Measurements from ENCODE around the gene EHD3.

Gene EHD3

DNA sequence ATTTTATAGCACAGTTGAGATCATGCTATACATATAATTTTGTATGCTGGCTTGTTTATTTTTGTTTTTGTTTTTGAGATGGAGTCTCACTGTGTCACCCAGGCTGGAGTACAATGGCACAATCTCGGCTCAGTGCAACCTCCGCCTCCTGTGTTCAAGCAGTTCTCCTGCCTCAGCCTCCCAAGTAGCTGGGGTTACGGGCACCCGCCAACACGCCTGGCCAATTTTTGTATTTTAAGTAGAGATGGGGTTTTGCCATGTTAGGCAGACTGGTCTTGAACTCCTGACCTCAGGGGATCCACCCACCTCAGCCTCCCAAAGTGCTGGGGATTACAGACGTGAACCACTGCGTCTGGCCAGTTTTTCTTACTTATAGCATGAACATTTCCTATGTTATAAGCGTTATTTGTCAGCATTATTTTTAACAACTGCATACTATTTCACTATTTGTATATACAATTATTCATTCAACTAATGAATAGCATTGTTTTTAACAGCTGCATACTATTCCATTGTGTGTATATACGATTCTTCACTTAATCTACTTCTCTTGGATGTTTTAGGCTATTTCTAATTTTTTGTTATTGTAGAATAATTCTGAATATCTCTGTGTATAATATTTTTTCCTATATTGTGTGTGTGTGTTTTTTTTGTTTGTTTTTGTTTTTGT lies 3.5 kb downstream of the EHD3 start:
- no peak for DNase-seq

DNA sequence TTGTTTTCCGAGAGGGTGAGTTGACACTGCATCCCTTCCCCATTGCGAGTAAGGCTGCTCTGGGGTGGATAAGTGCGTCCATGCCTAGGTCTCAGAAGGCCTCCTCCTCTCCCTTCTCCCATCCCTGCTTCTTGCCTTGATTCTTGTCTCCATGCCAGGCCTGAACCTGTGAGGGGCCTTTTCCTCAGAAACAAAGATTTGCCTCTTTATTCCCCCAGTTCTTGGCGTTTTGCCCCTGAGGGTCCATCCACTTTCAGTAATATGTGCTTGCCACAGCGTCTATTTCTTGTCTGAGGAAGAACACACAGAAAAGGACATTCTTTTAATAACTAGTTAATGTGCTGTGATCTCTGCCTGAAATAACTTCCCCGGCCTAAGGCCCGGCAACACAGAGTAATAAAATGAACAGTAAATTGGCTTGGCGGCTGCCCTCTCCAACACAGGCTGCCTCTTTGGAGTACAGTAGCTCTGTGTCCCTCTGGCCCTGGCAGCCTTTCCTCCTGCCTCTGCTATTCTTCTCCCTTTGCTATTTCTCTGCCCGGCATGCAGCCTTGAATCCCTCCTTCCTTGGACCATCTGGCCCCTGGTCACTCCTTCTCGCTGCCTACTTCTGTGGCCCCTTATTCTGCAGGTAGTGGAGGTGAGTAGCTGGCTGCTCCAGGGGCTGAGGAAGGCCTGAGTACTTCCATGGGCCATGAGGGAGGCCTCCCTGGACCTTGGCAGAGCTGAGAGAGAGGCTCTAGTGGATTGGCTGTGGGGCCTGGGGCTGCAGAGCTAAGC lies 4.4 kb downstream of the EHD3 start:
- no peak for DNase-seq

DNA sequence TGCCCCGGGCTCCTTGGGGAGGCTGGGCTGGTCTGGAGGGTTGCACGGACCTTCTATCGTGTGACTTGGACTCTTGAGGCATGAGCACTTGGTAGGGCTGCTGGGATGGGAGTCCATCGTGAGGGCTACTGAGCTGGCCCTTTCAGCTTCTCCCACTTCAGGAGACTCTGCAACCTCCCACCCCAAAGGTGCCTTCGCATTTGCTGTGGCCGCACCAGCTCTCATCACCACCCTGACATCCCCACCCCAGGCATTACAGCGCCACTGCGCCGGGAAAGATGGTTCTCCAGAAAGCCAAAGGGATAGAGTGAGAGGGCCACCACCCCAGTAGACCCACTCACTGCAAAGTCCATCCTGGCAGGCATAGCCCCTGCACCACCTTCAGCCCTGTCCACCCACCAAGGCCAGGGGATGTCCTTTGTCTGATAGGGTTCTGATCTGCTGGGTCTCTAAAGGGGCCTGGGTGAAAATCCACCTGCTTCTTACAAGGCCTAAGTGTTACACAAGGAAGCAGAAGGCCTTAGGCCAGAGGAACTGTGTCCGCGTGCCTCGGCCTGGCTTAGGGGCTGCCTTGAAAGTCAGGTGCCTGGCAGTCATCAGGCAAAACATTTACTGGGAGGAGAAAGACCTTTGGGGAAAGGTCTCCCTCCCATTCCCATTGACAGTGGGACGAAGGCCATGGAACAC lies 5.1 kb downstream of the EHD3 start:
- no peak for DNase-seq

DNA sequence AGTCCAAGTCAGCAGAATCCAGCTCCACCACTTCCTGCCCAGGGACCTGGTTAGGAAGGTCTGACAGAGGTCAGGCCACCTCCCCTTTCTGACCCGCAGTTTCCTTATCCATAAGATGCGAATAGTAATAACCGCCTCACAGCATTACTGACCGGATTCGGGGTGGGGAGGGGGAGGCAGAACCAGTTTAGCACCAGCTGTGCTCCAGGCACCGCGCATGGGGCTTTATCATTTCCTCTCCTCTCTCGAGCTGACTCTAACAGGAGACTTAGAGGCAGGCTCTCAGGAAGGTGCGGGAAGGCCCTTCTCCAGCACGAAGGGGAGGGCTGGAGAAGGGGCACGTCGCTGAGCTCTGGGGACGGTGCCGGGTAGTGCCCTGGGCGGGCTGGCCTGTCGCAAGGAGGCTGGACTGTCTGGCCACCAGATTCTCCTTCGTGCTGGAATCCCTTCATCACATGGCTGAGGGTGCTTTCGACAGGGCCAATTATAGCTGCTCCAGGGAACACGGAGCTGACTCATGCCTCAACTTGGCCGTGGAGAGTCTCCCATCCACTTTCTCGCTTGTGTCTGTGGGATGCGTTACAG lies 5.7 kb downstream of the EHD3 start:
- DNase-seq, result no peak

DNA sequence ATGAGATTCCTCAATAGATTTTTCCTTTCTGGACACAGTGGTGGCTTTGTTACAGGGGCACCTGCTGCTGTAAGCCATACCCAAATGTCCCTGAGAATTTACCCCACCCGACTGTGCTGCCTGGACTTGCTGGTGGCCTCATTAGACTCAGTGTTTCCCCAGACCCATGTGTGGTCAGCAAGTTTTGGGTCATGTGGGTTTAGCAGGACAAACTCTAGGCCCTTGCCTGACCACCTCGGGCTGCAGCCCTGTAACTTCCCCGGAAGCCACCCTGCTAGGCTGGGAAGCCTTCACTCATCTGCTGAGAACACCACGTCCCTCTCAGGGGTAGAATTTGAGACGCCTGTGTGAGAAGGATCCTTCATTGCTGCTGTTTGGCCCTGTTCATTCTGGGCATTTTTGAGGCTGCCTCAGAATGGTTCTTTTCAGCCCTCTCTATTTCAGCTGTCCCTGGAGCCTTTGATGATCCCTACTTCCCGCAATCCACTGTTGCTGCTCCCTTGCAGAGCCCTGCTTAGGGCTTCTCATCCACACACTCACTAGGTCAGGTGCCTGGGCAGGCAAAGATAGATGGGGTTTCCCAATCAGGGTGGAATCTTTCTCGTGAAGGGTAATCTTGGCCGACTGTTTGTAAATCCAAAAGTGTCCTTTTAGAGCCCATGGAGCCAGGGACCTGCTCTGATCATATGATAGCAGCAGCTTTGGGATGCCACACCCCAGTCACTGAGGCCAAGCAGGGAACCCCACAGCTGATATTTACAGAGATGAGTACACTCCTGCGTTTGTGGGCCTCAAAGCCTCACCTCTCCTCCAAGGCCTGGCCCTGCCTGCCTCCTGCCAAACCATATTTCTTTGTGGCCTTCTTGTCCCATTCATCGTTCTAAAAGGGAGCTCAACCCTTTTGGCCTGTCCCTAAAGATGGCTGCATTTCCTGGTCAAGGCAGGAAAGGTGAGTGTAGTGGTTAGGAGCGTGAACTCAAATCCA lies 6.7 kb downstream of the EHD3 start:
- no peak for DNase-seq

DNA sequence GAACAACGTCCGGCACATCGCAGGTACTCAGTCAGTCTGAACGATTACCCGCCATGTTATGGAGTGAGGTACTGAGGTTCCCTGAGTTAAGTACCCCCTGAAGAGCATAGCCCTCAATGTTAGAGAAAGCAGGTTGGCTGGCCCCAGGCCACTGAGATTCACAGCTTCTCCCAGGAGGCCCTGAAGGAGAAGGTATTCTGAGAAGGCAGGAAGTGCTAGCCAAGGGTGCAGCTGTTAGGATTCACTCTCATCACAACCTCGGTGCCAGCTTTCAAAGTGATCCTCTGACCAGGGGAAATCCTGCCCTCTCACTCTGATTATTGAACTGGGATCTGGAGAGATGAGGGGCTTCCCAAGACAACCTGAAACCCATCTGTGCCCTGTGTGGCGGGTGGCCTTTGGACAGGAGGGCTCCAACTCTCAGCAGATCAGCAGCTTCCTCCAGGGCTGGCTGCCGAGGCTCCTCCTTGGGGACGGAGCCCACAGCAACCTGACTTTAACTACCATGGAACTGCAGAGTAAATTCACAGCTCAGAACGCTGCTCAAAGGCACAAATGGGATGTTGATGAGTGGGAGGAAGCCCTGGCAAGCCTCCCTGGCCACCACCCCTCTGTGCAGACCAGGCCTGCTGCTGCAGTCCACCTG lies 7.8 kb downstream of the EHD3 start:
- DNase-seq, result no peak

DNA sequence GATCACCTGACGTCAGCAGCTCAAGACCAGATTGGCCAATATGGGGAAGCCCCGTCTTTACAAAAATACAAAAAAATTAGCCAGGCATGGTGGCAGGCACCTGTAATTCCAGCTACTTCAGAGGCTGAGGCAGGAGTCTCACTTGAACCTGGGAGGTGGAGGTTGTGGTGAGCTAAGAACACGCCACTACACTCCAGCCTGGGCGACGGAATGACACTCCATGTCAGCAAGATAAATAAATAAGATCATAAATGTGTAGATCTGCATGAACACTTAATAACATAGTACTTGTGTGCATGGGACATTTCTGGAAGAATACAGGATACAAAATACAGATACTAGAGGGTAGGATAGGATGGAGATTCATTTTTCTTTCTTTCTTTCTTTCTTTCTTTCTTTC lies 9.1 kb downstream of the EHD3 start:
- no peak for DNase-seq

DNA sequence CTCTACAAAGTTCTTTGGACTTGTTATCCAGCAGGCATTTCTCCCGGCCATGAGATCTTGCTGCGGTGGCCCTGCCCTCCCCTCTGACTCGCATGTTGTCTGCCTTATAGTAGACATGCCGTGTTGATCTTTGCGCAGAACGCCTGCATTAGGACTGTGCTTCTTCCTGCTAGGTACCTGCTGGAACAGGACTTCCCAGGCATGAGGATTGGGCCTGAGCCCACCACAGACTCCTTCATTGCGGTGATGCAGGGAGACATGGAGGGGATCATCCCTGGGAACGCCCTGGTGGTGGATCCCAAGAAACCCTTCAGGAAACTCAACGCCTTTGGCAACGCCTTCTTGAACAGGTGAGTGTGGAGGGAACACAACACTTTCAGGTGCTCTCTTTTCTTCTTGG lies 10.1 kb downstream of the EHD3 start:
- DNase-seq, result no peak

DNA sequence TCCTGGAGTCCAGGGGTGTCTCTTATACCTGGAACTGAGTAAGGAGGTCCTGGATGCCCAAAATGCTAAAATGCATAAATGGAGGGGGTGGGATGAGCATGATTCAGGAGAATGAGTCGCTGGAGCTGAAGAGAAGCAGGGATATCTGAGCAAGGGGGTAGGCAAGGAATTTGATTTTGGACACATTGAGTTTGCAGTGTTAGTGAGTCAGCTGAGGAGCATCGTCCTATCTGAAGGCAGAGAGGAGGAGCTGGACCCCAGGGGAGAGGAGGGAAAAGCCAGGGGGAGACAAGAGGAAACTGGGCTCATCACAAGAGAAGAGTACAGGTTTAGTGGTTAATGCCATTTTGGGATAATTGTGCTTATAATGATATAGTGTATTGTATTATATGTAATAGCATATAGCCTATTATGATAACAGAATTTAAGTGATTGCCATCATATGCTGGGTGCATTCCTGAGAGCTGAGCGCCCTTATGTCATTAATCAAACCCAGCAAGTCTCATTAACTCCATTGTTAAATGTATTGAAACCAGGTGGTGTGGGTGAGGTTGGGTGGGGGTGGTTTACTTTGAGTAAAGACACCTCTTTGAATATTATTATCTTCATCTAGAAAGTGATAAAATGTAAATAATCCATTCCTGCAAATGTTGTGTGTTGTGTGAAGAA lies 12.4 kb downstream of the EHD3 start:
- no peak for DNase-seq

DNA sequence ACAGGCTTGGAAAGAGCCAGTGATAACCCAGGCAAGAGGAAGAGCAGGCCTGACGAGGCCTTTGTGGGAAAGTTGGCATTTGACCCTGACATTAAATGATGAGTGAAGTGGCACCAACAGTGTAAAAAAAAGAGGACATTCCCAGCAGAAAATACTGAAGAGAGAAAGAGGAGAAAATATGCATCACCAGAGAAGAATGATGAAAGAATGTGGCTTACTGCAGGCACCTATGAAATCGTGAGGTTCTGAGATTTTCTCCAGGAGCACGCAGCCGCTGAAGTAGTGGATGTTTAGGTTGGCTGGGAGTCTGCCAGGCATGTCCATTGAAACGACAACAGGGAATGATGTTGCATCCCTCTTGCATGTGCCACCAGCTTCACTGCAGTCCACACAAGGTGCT lies 13.8 kb downstream of the EHD3 start:
- DNase-seq, result no peak

DNA sequence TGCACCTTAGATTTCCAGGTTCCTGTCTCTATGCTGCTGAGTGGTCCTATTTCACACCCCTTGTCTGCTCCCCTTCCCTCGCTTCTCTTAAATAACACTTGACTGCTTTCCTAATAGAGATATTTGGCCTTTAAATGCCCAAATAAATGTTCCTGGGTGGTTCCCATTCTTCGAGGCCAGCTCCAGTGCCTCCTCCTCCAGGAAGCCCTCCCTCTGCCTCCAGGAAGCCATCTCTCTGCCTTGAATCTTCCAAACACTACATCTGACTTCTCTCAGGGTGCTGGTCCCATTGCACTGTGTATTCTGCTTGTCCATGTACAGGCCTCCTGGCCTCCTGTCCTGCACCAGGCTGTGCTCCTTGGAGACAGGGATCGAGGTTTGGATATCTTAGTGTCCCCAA lies 14.2 kb downstream of the EHD3 start:
- DNase-seq, result no peak

DNA sequence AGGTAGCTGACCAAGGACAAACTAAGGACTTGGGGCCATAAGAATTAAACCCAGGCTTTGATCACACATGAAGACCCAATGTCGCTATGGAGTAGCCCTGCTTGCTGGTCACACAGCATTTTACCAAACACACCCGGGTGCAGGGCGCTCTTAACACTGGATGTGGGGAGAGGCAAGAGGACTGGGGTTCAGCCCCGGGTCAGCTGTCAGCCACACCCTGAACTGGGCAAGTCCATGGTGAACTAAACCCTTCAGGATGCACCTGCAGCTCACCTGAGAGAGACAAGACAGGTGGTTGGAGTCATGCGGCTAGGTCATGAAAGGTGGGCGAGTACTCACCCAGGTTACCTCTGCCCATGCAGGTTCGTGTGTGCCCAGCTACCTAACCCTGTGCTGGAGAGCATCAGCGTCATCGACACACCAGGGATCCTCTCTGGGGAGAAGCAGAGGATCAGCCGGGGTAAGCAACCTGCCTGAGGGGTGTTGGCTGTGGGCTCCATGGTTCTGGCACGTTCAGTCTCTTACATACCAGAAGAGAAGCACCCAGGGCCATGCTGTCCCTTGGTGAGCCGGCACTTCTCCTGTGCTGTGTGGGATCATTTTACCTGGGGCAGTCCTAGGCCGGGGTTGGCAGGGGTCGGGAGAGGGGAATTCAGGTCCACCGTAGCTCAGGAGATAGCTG lies 15.2 kb downstream of the EHD3 start:
- no peak for DNase-seq

DNA sequence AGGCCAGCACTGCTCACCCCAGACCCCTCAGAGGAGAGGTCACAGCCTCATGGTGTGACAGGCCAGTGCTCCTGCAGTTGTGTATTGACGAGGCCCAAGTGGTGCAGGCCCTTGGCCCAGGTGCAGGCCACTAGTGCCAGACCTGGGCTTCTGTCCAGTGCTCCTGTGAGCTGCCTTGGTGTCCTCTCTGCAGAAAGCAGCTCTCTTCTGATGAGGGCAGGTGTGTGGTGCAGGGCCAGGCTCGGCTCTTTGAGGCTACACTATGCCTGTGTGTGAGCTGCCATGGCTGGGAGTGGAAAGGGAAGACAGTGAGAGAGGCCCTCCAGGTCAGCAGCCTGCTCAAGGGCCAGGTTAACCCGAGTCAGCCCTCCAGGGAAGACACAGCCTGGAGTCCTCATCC lies 17.1 kb downstream of the EHD3 start:
- no peak for DNase-seq

DNA sequence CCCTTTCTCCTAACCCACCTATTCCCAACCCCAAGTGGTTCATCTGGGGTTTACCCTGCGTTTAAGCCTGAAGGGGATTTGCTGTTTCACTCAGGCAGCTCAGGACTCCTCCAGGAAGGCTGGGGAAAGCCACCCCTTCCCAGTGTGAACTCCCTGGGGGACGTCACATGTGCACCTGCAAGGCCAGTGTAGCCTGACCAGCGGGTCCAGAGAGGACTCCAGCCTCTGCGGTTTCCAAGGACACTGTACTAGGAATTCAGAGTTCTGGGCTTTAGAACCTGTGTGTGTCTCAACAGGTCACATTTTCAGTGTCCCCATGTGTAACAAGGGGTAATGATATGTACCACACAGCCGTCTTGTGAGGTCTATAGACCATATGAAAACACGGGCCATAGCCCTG lies 17.9 kb downstream of the EHD3 start:
- no peak for DNase-seq

DNA sequence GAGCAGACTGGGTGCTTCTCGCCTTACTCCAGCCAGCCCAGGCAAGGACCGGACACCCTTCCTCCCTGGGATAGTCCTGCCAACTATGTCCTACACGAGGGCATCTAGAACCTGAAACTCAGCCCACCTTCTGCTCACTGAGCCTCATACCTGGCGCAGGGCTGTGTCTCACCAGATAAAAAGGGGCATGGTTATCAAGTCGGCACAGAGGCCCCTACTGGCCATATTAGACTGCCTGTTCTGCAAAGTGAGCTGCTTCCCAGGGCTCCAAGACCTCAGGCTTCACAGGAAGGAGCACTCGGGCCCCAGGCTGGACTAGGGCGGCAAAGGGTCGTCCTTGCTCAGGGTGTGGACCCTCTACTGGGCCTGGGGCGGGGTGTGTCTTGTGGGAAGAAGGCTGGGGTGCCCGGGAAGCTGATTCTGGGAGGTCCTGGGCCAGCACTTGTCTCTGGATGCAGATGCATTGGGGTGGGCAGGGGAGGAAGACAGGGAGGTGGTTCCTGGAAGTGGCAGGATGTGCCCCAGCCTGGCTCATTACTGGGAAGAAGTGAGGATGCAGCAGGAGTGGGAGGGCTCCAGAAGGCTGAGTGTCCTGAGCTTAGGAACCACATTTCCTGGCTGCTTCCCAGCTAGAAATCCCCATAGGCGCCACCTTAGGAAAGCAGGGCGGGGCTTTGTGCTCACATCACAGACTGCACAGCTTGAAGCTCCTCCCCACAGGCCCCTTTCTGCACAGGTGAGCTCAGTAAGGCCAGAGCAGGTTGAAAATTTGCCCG lies 19.6 kb downstream of the EHD3 start:
- DNase-seq, result no peak

DNA sequence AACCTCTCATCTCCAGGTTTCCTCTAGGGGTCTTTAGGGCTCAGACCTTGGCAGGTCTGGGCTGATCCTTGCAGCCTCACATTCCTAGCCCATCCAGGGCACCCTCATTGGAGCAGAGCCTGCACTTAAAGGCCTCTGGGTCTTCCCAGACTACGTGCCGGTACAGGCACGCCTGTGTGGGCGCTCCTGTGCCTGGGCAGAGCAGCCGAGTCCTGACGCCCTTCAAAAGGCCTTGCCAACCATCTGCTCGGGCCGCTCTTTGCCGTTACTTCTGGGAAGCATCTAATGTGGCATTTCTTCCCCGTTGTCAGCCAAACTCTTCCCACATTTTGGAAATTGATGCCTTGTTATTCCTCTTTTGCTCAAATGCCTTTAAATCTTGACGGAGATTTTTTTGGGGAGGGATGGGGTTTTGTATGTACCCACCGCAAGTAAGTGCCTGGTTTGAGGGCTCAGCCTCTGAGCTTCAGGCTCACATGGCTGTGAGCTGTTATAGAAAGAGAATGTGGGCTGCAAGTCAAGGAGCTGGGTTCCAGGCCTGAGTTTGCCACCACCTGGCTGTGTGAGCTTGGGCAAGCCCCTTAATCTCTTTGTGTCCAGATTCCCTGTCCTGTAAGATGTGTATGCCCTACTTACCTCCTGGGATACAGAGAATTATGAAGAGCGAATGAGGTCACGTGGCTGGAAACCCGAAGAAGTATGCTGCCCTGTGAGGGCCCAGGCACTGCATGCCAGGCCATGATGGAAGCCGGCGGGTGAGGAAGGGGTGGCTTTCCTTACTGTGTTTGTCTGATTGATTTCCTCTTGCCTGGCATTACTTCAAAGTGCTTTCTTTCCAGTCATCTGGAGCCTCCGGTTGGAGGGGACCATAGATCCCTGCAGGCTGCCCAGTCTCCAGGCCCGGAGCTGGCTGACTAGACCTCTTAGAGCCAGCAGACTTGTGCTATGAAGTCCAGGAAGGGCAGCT lies 20.6 kb downstream of the EHD3 start:
- no peak for DNase-seq

DNA sequence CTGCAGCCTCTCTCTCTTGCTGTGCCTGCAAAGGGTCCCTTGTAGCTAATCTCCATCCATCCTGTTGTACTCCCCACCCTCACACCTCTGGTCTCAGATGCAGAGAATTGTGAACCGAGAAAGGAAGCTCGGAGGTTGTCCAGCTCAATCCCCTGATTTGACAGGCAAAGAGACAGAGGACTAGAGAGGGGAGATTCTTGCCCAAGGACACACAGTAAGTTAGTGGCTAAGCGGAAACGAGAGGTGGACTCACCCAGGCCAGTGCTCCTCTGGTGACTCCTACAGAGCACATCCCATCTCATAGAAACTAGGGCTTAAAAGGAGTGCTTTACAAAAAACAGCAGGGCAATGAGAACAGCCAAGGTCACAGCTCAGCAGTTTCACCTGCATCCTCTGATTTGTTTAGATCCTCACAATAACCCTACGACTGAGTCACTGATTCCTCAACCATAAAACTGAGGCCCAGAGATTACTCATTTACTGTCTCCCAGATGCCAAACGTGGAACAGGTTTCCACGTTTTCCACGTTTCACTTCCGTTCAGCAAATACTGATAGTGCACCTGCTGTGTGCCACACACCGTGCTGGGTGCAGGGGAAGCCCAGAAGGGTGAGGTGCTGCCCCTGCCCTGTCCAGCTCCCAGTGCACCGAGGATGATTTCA lies 22.1 kb downstream of the EHD3 start:
- no peak for DNase-seq

Data from MV-4-11 (cell line).